SK-N-SH (cell line): ENCODE data around the gene EIF4H.
"Not testable (repeated sequence)": the region's sequence is repeated elsewhere in the genome, so short reads cannot be mapped to it uniquely, and the experiment has no call there.

Source experiments
- EP300 ChIP-seq, 2 experiments: IDR thresholded peaks; 2 replicates each; pipeline versions ENCODE4 v1.4.0 to v1.6.1; 2012; ENCODE audit warnings: borderline replicate concordance in 1 of 2, low read depth in 1 of 2, low read length in 1 of 2
- FOXM1 ChIP-seq: IDR thresholded peaks from 2 replicates; pipeline ENCODE4 v1.4.0; 2012; ENCODE audit warnings: low read depth, mild to moderate bottlenecking
- NFIC ChIP-seq: IDR thresholded peaks from 2 replicates; pipeline ENCODE4 v1.4.0; 2012; ENCODE audit warnings: borderline replicate concordance
- POLR2AphosphoS5 ChIP-seq: IDR thresholded peaks from 2 replicates; pipeline ENCODE4 v1.6.1; 2012; ENCODE audit warnings: low read depth, low read length
- RFX5 ChIP-seq: IDR thresholded peaks from 2 replicates; pipeline ENCODE4 v1.6.1; 2012; ENCODE audit warnings: mild to moderate bottlenecking, improper control_type of control experiment, low read length
- SMC3 ChIP-seq: IDR thresholded peaks from 2 replicates; pipeline ENCODE4 v1.6.1; 2012; ENCODE audit warnings: low read depth, low read length, improper control_type of control experiment
- TCF12 ChIP-seq: IDR thresholded peaks from 2 replicates; pipeline ENCODE4 v1.4.0; 2012
- TEAD4 ChIP-seq: IDR thresholded peaks from 2 replicates; pipeline ENCODE4 v1.4.0; 2012; ENCODE audit warnings: mild to moderate bottlenecking, borderline replicate concordance; ENCODE audit not compliant: insufficient read depth
- TF ChIP-seq, protein P1 (sequence below): fragments of 200-600 bp; sonication (generic); IDR thresholded peaks from 2 replicates; pipeline ENCODE4 v1.6.1; 2017; ENCODE audit warnings: antibody characterized with exemption, mild to moderate bottlenecking, moderate library complexity
- TF ChIP-seq, protein P2 (sequence below): IDR thresholded peaks from 2 replicates; pipeline ENCODE4 v1.4.0; 2012; ENCODE audit warnings: low read depth, borderline replicate concordance
- TF ChIP-seq, protein P3 (sequence below): fragments of 150-350 bp; IDR thresholded peaks from 2 replicates; pipeline ENCODE4 v1.6.1; 2017; ENCODE audit warnings: antibody characterized with exemption, low read length, low read depth, borderline replicate concordance
- TF ChIP-seq, protein P4 (sequence below): IDR thresholded peaks from 2 replicates; pipeline ENCODE4; 2012

DNA sequence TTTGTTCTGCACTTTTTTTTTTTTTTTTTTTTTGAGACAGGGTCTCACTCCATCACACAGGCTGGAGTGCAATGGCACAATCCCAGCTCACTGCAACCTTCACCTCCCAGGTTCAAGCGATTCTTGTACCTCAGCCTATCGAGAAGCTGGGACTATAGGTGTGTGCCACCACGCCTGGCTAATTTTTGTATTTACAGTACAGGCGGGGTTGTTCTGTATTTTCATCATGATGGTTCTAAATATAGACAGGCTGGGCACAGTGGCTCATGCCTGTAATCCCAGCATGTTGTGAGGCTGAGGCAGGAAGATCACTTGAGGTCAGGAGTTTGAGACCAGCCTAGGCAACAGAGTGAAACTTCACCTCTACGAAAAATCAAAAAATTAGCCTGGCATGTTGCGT lies 6.8 kb upstream of the EIF4H start:
- TF ChIP-seq SMC3; POLR2AphosphoS5; FOXM1; TCF12; EP300 (IDR thresholded peaks at IDR 0.05; ENCODE audit: borderline replicate concordance in 1 of 2, low read depth in 1 of 2, low read length in 1 of 2); RFX5; NFIC; TEAD4: not testable (repeated sequence)
- TF ChIP-seq, protein P1, sequence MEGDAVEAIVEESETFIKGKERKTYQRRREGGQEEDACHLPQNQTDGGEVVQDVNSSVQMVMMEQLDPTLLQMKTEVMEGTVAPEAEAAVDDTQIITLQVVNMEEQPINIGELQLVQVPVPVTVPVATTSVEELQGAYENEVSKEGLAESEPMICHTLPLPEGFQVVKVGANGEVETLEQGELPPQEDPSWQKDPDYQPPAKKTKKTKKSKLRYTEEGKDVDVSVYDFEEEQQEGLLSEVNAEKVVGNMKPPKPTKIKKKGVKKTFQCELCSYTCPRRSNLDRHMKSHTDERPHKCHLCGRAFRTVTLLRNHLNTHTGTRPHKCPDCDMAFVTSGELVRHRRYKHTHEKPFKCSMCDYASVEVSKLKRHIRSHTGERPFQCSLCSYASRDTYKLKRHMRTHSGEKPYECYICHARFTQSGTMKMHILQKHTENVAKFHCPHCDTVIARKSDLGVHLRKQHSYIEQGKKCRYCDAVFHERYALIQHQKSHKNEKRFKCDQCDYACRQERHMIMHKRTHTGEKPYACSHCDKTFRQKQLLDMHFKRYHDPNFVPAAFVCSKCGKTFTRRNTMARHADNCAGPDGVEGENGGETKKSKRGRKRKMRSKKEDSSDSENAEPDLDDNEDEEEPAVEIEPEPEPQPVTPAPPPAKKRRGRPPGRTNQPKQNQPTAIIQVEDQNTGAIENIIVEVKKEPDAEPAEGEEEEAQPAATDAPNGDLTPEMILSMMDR: not testable (repeated sequence)
- TF ChIP-seq, protein P2, sequence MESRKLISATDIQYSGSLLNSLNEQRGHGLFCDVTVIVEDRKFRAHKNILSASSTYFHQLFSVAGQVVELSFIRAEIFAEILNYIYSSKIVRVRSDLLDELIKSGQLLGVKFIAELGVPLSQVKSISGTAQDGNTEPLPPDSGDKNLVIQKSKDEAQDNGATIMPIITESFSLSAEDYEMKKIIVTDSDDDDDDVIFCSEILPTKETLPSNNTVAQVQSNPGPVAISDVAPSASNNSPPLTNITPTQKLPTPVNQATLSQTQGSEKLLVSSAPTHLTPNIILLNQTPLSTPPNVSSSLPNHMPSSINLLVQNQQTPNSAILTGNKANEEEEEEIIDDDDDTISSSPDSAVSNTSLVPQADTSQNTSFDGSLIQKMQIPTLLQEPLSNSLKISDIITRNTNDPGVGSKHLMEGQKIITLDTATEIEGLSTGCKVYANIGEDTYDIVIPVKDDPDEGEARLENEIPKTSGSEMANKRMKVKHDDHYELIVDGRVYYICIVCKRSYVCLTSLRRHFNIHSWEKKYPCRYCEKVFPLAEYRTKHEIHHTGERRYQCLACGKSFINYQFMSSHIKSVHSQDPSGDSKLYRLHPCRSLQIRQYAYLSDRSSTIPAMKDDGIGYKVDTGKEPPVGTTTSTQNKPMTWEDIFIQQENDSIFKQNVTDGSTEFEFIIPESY: not testable (repeated sequence)
- TF ChIP-seq, protein P3, sequence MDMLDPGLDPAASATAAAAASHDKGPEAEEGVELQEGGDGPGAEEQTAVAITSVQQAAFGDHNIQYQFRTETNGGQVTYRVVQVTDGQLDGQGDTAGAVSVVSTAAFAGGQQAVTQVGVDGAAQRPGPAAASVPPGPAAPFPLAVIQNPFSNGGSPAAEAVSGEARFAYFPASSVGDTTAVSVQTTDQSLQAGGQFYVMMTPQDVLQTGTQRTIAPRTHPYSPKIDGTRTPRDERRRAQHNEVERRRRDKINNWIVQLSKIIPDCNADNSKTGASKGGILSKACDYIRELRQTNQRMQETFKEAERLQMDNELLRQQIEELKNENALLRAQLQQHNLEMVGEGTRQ: not testable (repeated sequence)
- TF ChIP-seq, protein P4, sequence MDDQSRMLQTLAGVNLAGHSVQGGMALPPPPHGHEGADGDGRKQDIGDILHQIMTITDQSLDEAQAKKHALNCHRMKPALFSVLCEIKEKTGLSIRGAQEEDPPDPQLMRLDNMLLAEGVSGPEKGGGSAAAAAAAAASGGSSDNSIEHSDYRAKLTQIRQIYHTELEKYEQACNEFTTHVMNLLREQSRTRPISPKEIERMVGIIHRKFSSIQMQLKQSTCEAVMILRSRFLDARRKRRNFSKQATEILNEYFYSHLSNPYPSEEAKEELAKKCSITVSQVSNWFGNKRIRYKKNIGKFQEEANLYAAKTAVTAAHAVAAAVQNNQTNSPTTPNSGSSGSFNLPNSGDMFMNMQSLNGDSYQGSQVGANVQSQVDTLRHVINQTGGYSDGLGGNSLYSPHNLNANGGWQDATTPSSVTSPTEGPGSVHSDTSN: not testable (repeated sequence)
